GM19395 (cell line): ENCODE results near the gene PATE4.
"Not testable (repeated sequence)": the region's sequence is repeated elsewhere in the genome, so short reads cannot be mapped to it uniquely, and the experiment has no call there.

Experiments
- ATAC-seq: cut with Tn5 transposase; IDR thresholded peaks from one replicate; pipeline ENCODE4 v1.9.1; 2021; ENCODE audit warnings: mild to moderate bottlenecking, moderate library complexity; ENCODE audit not compliant: unreplicated experiment

PATE4 gene, protein sequence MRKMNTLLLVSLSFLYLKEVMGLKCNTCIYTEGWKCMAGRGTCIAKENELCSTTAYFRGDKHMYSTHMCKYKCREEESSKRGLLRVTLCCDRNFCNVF

GRCh38 chr11:125833016-125833415, at the start of gene PATE4:
PATE4 (plus strand) TSS chr11:125833316; CDS start chr11:125833360, 44 bp downstream.
- ATAC-seq, result no peak

DNA sequence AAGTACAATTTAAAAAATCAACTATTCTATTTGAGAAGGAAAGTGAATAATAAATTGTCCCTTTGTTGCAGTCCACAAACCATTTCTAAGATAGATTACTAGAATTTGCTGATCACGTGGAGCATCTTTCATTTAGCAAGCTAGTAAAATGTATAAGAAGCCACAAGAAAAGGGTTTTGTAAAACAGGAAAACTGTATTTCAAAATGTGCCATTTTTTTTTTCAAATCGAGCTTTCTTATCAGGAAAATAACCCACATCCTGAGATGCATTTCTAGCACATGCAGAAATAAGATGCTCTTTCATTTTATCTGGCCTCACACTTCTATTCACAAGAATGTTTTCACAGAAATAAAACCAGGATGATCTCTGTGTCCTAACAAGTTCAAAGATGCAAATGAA, 48.4 kb upstream of the PATE4 start:
- no peak for ATAC-seq

DNA sequence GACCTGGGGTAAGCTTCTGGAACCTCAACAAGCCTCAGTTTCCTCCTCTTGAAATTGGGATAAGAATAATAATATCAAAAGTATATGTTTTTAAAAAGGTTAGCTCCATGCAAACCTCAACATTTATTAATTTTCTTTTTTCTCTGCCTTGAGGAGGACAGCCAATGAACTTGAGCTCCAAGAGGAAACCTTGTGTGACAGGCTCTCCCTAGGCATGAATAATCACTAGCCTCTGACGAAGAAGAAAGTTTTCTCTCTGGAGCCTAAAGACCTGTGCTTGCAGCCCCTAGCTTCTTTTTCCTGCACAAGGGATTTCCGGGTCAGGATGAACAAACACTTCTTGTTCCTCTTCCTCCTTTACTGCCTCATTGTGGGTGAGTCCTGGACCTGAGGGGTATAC, 45.3 kb upstream of the PATE4 start, which contains the start of gene PATE3:
PATE3 (plus strand) TSS at position 301 of the 400 bp plus-strand sequence; CDS start at position 326, 25 bp downstream.
- ATAC-seq, result no peak

DNA sequence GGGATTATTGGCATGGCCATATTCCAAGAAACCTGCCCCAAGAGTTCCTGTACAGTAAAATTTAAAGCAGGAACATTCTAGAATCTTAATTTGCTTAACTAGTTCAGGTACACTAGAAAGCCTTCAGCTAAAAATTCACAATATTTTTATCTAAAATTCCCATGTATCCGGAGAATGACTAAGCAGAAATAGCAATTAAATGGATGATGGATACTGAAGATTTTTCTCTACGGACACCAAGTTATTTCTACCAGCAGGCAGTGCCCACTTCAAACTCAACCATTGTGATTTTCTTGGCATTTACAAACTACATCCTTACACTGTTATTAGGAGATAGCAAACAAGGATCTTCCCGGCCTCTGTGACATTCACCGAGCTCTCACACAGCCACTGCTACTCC, 42.3 kb upstream of the PATE4 start:
- no peak for ATAC-seq

DNA sequence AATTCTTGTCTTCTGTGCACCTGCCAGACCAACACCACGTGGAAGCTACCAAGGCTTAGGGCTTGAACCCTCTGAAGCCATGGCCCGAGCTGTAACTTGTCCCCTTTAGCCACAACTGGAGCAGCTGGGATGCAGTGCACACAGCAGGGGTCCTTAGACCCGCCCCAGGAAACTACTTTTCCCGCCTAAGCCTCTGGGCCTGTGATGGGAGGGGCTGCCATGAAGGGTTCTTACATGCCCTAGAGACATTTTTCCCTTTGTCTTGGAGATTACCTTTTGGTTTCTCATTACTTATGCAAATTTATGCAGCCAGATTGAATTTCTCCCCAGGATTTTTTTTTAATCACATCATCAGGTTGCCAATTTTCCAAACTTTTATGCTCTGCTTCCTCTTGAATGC, 35.5 kb upstream of the PATE4 start:
- no peak for ATAC-seq

- no peak for ATAC-seq
These were observed 33.3 kb upstream of the PATE4 start for GRCh38 chr11:125799808-125800207.

DNA sequence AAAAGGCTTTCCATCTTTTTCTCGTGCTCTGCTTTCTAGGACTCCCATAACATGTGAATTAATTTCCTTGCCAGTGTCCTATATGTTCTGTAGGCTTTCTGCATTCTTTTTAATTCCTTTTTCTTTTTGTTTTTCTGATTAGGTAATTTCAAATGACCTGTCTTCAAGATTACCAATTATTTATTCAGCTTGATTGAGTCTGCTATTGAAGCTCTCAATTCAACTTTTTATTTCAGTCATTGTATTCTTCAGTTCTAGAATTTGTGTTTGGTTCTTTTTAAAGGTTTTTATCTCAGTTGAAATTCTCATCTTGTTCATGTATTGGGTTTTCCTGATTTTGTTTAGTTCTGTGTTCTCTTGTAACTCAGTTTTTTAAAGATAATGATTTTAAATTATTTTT, 30.7 kb upstream of the PATE4 start:
- no peak for ATAC-seq

GRCh38 chr11:125807909-125808308, 25.2 kb upstream of the PATE4 start:
- ATAC-seq, result no peak

GRCh38 chr11:125835748-125836147, 2.6 kb downstream of the PATE4 start:
- ATAC-seq, result no peak

DNA sequence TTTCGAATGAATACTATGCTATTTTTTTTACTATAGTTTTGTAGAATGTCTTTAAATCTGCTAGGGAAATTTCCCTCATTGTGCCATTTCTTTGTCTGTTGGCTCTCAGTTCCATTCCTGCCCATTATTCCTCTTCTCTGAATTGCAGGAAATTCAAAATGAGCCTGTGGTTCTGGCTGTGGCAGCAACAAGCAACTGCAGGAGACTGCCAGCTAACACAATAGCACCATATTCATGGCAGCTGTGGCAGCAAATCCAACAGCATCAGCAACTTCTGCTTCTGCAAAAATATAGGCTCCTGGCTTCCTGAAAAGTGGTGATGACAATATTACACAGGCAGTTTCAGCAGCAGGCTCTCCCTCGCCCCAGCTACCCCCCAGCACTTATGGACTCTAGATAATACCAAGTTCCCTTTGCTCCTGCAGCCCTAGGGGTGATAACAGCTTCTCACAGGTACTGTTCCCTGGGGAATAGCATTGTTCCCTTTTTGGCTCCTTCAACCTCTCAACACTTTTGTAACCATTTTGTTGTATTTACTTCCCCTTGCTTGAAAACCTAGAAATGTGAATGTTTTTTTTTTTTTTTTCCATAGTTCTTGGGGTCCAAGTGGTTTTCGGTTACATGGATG, 9.3 kb downstream of the PATE4 start:
- no peak for ATAC-seq

DNA sequence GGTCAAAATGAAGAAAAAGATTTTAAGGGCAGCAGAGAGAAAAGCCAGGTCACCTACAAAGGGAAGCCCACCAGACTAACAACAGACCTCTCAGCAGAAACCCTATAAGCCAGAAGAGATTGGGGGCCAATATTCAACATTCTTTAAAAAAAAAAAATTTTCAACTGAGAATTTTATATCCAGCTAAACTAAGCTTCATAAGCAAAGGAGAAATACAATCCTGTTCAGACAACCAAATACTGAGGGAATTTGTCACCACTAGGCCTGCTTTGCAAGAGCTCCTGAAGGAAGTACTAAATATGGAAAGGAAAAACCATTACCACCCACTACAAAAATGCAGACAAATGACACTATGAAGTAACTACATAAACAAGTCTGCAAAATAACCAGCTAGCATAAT, 13.1 kb downstream of the PATE4 start:
- no peak for ATAC-seq

- not testable (repeated sequence) for ATAC-seq
These were observed 24.6 kb downstream of the PATE4 start for GRCh38 chr11:125857670-125858069.

DNA sequence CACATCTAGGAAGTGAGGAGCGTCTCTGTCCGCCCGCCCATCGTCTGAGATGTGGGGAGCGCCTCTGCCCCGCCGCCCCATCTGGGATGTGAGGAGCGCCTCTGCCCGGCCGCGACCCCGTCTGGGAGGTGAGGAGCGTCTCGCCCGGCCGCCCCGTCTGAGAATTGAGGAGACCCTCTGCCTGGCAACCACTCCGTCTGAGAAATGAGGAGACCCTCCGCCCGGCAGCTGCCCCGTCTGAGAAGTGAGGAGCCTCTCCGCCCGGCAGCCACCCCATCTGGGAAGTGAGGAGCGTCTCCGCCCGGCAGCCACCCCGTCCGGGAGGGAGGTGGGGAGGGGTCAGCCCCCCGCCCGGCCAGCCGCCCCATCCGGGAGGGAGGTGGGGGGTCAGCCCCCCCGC, 29.7 kb downstream of the PATE4 start:
- ATAC-seq, result not testable (repeated sequence)

DNA sequence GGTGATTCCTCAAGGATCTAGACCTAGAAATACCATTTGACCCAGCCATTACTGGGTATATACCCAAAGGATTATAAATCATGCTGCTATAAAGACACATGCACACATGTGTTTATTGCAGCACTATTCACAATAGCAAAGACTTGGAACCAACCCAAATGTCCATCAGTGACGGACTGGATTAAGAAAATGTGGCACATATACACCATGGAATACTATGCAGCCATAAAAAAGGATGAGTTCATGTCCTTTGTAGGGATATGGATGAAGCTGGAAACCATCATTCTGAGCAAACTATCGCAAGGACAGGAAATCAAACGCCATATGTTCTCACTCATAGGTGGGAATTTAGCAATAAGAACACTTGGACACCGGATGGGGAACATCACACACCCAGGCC, 32.2 kb downstream of the PATE4 start:
- not testable (repeated sequence) for ATAC-seq

DNA sequence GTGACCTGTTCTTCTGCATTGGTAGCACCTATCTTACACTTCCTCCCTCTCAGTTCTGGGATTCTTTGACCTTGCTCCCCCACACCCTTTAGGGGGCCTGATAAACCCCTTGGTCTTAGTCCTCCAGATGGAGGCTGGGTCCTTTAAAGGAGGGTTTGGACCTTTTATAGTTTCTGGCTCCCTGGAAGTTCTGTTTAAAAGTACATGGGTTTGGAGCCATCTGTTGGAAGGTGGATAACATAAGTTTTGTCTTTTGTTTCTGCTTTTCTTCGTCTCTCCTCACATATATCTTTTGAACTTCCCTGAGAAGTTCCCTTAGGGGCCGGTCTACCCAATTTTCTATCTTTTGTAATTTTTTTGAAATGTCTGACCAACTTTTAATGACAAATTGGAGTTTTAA, 36.4 kb downstream of the PATE4 start:
- no peak for ATAC-seq

GRCh38 chr11:125871391-125872137, 38.4 kb downstream of the PATE4 start:
- no peak for ATAC-seq

DNA sequence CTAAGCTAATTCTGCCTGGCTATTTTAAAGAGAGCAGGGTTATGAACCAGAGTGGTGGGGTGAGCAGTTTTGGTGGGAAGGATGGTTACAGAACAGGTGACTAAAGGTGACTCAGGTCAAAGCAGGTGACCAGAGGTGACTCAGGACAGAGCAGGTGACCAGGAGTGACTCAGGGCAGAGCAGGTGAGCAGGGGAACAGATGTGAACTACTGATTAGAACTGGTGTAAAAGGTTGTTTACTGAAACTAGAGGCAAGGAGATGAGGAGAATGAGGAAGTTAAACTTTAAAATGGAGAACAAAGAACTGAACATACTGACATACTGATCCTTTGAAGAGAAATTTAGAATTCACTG, 39.0 kb downstream of the PATE4 start:
- ATAC-seq, result no peak

- no peak for ATAC-seq
These were observed 40.9 kb downstream of the PATE4 start for GRCh38 chr11:125873881-125874555.

DNA sequence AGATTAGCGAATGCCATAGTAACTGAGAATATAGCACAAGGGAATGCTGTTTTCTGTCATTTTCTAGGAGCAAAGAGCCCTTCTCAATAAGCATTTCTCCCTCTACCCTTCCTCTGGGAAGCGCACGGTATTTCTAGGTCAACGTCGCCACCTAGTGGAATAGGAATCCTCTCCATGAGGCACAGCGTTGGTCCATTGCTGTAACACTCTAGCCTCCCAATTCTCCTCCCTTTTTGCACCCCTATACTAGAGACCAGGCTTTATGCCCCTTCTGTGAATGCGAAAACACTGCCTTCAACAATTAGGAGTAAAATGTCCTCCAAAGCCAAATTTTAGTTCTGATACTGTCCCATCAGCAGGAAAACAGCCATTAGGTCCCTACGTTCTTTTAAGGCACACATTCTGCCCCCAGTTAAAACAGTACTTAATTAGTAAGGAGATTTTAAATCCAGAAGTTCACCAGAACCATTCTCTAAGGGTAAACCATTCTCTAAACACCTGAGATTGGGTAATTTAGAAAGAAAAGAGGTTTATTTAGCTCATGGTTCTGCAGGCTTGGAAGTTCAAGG, 41.5 kb downstream of the PATE4 start:
- peak; percentile 84 for ATAC-seq

DNA sequence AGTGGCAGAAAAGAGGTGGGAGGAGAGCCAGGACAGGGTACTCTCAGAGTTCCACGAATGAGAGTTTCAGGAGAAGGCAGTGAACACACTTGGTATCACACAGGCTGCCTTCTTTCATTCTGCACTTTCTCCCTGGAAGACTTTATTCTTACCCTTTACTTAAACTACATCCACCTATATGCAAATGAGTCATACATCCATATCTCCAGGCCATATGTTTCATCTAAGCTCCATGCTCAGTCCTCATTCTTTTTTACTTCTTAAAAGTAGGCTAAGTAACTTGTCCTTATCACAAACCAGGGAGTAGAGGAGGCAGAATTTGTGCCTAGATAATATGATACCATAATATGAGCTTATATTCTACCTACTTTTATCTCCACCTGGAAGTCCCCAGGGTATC, 48.2 kb downstream of the PATE4 start:
- no peak for ATAC-seq

DNA sequence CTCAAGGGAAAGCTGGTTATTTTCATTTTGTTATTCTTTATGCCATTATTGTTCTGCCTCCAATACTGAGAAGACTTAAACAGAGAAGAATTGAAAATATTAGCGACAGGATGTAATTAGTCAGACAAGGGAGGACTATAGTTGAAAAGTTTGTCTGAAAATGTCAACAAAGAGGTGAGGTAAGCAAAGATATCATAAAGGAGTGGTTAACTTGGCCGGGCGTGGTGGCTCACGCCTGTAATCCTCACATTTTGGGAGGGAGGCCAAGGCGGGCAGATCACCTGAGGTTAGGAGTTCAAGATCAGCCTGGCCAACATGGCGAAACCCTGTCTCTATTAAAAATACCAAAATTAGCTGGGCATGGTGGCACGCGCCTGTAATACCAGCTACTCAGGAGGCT, 50.3 kb downstream of the PATE4 start:
- ATAC-seq, result no peak

- ATAC-seq, result peak; percentile 44
These were observed 53.9 kb downstream of the PATE4 start for GRCh38 chr11:125886997-125887372.
